ENCODE results near the gene SV2C. TPM values are rescaled to one million over a fixed set of nuclear protein-coding genes. Genes with fewer than 3 reads are reported as not detected.
"Not testable (repeated sequence)": the region's sequence is repeated elsewhere in the genome, so short reads cannot be mapped to it uniquely, and the experiment has no call there.

Gene SV2C
- total and polyA plus RNA-seq, 7 donors, result 0.31 to 0.71 (median 0.55) TPM; not detected in 2

DNA sequence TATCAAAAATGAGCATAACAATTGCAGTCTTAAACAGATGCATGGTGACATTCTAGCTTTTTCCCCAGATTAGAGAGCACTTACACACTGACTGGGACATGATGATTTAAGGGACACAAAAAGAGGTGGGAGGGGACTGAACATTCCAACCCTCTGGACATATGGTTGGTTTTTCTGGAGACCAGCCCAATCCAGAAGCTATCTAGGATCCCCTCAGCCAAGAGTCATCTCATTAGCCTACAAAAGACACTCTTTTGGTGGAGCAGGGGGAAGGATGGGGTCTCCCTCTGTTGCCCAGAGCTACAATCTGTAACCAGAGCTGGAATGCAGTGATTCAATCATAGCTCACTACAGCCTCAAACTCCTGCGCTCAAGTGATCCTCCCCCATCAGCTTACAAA, 222.6 kb downstream of the SV2C start:
- Histone ChIP-seq H3K9me3 (no peaks in the 10 kb centered on the region), H3K4me3 (no peak overlapping the region), H3K4me1 (no peaks in the 10 kb centered on the region), H3K36me3 (no peaks in the 10 kb centered on the region), H3K27ac (peak overlapping the region in 2 of 4 donors; percentile 7 to 27), H3K27me3 (no peaks in the 10 kb centered on the region)
- WGBS, 2 donors, result 96% methylated on average over 1 of the region's 1 CpG
- intact Hi-C loops (cut with DNase I), result no loop called here
- no peak for DNase-seq
- TF ChIP-seq POLR2AphosphoS5 (IDR thresholded peaks at IDR 0.05) (no peak), CTCF (IDR thresholded peaks at IDR 0.05) (no peak), EP300 (IDR thresholded peaks at IDR 0.05) (no peak)

GRCh38 chr5:76310208-76310607, 227.0 kb downstream of the SV2C start:
- TF ChIP-seq POLR2AphosphoS5 (IDR thresholded peaks at IDR 0.05) (no peak), EP300 (IDR thresholded peaks at IDR 0.05) (no peak), POLR2A (IDR thresholded peaks at IDR 0.05) (no peak), CTCF (IDR thresholded peaks at IDR 0.05) (no peak)
- Histone ChIP-seq H3K27ac (no peak overlapping the region), H3K27me3 (no peaks in the 10 kb centered on the region), H3K4me1 (no peaks in the 10 kb centered on the region), H3K9me3 (no peaks in the 10 kb centered on the region), H3K36me3 (no peaks in the 10 kb centered on the region), H3K4me3 (no peak overlapping the region)
- DNase-seq, result no peak
- intact Hi-C loops (cut with DNase I), result no loop called here
- WGBS, 2 donors, result 90 to 91% methylated on average over 1 of the region's 1 CpG

GRCh38 chr5:76312783-76313182, 229.6 kb downstream of the SV2C start:
- Histone ChIP-seq H3K4me3 (no peak overlapping the region), H3K4me1 (no peaks in the 10 kb centered on the region), H3K27ac (no peak overlapping the region), H3K36me3 (no peaks in the 10 kb centered on the region), H3K9me3 (no peaks in the 10 kb centered on the region), H3K27me3 (no peaks in the 10 kb centered on the region)
- intact Hi-C loops (cut with DNase I), result no loop called here
- no peak for DNase-seq
- TF ChIP-seq EP300 (IDR thresholded peaks at IDR 0.05) (no peak), POLR2AphosphoS5 (IDR thresholded peaks at IDR 0.05) (no peak), CTCF (IDR thresholded peaks at IDR 0.05) (no peak), POLR2A (IDR thresholded peaks at IDR 0.05) (no peak)
- WGBS, 2 donors, result 85 to 90% methylated on average over 4 of the region's 4 CpGs

DNA sequence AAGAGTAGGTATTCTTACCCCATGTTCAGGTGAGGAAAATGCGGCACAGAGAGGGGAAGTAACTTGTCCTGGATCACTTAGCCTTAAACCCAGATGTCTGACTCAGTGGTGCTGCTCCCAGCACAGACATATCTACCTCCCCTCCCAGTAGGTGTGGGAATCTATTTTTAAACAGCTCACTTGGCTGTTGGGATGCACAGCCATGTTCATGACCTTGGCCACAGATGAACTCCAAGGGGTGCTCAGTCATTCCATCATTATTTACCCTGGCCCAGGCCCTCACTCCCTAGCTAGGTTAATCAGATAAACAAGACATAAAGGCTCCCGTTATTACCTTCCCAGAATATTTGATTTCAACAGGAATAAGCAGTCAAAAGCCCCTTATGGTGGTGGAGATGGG, 231.5 kb downstream of the SV2C start:
- Histone ChIP-seq H3K36me3 (no peaks in the 10 kb centered on the region), H3K27ac (no peak overlapping the region), H3K27me3 (no peaks in the 10 kb centered on the region), H3K9me3 (no peaks in the 10 kb centered on the region), H3K4me1 (no peaks in the 10 kb centered on the region), H3K4me3 (no peak overlapping the region)
- TF ChIP-seq POLR2A (IDR thresholded peaks at IDR 0.05), result no peak
- TF ChIP-seq POLR2AphosphoS5 (IDR thresholded peaks at IDR 0.05), result no peak
- DNase-seq, result no peak
- intact Hi-C loops (cut with DNase I), result no loop called here
- WGBS, 2 donors, result 85 to 86% methylated on average over 2 of the region's 2 CpGs

DNA sequence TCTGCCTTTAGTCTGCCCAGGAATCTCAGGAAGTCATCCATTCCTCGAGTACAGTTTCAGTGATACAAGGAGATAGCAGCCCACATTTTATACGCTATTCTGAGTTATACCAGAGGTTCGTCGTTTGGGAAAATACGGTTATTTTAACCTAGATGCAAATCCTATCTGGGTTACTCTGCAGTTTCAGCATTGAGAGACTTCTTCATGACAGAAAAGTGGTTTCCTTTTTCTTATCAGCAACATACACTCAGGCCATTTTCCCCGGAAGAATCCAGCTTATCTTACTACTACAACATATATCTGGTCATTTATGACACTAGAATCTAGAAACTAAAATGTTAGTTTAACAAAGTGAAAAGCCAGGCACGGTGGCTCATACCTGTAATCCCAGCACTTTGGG, 236.5 kb downstream of the SV2C start:
- DNase-seq, result no peak
- Histone ChIP-seq H3K27me3 (no peaks in the 10 kb centered on the region), H3K4me3 (no peak overlapping the region), H3K27ac (no peak overlapping the region), H3K4me1 (no peaks in the 10 kb centered on the region), H3K36me3 (no peaks in the 10 kb centered on the region), H3K9me3 (no peaks in the 10 kb centered on the region)
- TF ChIP-seq POLR2A (IDR thresholded peaks at IDR 0.05) (no peak), CTCF (IDR thresholded peaks at IDR 0.05) (no peak), POLR2AphosphoS5 (IDR thresholded peaks at IDR 0.05) (no peak), EP300 (IDR thresholded peaks at IDR 0.05) (no peak)
- intact Hi-C loops (cut with DNase I), result no loop called here
- WGBS, 2 donors, result 59 to 83% methylated on average over 7 of the region's 7 CpGs

DNA sequence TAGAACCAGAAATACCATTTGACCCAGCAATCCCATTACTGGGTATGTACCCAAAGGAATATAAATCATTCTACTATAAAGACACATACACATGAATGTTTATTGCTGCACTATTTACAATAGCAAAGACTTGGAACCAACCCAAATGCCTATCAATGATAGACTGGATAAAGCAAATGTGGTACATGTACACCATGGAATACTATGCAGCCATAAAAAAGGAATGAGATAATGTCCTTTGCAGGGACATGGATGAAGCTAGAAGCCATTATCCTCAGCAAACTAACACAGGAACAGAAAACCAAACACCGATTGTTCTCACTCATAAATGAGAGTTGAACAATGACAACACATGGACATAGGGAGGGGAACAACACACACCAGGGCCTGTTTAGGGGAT, 240.3 kb downstream of the SV2C start:
- H3K27me3 ChIP-seq; intact Hi-C loops (cut with DNase I); H3K9me3 ChIP-seq; H3K4me1 ChIP-seq; DNase-seq; H3K36me3 ChIP-seq; H3K27ac ChIP-seq; H3K4me3 ChIP-seq: not testable (repeated sequence)
- WGBS, 2 donors, result 92 to 100% methylated on average over 1 of the region's 1 CpG

All from sigmoid colon (tissue), 7 donors.